ENCODE measurements around the gene EPB41L3. TPM values are rescaled to one million over a fixed set of nuclear protein-coding genes. Genes with fewer than 3 reads are reported as not detected.

Gene EPB41L3
- total RNA-seq, 2 experiments from 2014 or later: 0.73 to 0.86 TPM

- H3K27me3 Mint-ChIP-seq: no peaks in the 10 kb centered on the region
- H3K9me3 Mint-ChIP-seq: no peaks in the 10 kb centered on the region
- H3K4me1 Mint-ChIP-seq: no peaks in the 10 kb centered on the region
- no peaks in the 10 kb centered on the region for H3K36me3 Mint-ChIP-seq (ENCODE audit: low read depth)
- no peak overlapping the region for H3K4me3 Mint-ChIP-seq
- ChIA-PET POLR2A (no interaction called here), CTCF (no interaction called here)
- DNase-seq: no peak
- no peak overlapping the region for H3K27ac Mint-ChIP-seq
These were observed 93.8 kb downstream of the EPB41L3 start for GRCh38 chr18:5449858-5450509.

- Mint-ChIP-seq H3K4me1 (no peaks in the 10 kb centered on the region), H3K27ac (no peak overlapping the region), H3K27me3 (no peaks in the 10 kb centered on the region), H3K36me3 (ENCODE audit: low read depth) (no peaks in the 10 kb centered on the region), H3K9me3 (no peaks in the 10 kb centered on the region), H3K4me3 (no peak overlapping the region)
- POLR2A ChIA-PET: no interaction called here
- CTCF ChIA-PET: no interaction called here
- DNase-seq: no peak
These were observed 96.4 kb downstream of the EPB41L3 start for GRCh38 chr18:5447442-5447841.

GRCh38 chr18:5444847-5445246, 99.0 kb downstream of the EPB41L3 start:
- Mint-ChIP-seq H3K4me3 (no peak overlapping the region), H3K27ac (no peak overlapping the region), H3K4me1 (no peaks in the 10 kb centered on the region), H3K36me3 (ENCODE audit: low read depth) (no peaks in the 10 kb centered on the region), H3K9me3 (no peaks in the 10 kb centered on the region), H3K27me3 (no peaks in the 10 kb centered on the region)
- ChIA-PET POLR2A (no interaction called here), CTCF (no interaction called here)
- DNase-seq: no peak

GRCh38 chr18:5444269-5444668, 99.5 kb downstream of the EPB41L3 start:
- Mint-ChIP-seq H3K36me3 (ENCODE audit: low read depth) (no peaks in the 10 kb centered on the region), H3K4me1 (no peaks in the 10 kb centered on the region), H3K9me3 (no peaks in the 10 kb centered on the region), H3K27me3 (no peaks in the 10 kb centered on the region), H3K27ac (no peak overlapping the region), H3K4me3 (no peak overlapping the region)
- ChIA-PET CTCF (no interaction called here), POLR2A (no interaction called here)
- DNase-seq: no peak

GRCh38 chr18:5439986-5440696, 103.7 kb downstream of the EPB41L3 start:
- H3K9me3 Mint-ChIP-seq: no peaks in the 10 kb centered on the region
- H3K36me3 Mint-ChIP-seq (ENCODE audit: low read depth): no peaks in the 10 kb centered on the region
- no peak overlapping the region for H3K4me3 Mint-ChIP-seq
- ChIA-PET POLR2A (no interaction called here), CTCF (no interaction called here)
- H3K4me1 Mint-ChIP-seq: no peaks in the 10 kb centered on the region
- H3K27ac Mint-ChIP-seq: no peak overlapping the region
- no peaks in the 10 kb centered on the region for H3K27me3 Mint-ChIP-seq
- no peak for DNase-seq

- CTCF ChIA-PET: no interaction called here
These were observed 109.4 kb downstream of the EPB41L3 start for GRCh38 chr18:5434425-5434824.

GRCh38 chr18:5431836-5432575, 111.8 kb downstream of the EPB41L3 start:
- Mint-ChIP-seq H3K4me1 (no peaks in the 10 kb centered on the region), H3K27me3 (no peaks in the 10 kb centered on the region), H3K36me3 (ENCODE audit: low read depth) (no peaks in the 10 kb centered on the region), H3K4me3 (no peak overlapping the region), H3K27ac (no peak overlapping the region), H3K9me3 (no peaks in the 10 kb centered on the region)
- ChIA-PET CTCF (no interaction called here), POLR2A (no interaction called here)
- no peak for DNase-seq

More at GRCh38 chr18:5434425-5434824, 109.4 kb downstream of the EPB41L3 start:
- POLR2A ChIA-PET: no interaction called here
- no peak overlapping the region for H3K4me3 Mint-ChIP-seq
- H3K9me3 Mint-ChIP-seq: no peaks in the 10 kb centered on the region
- no peak for DNase-seq
- H3K36me3 Mint-ChIP-seq (ENCODE audit: low read depth): no peaks in the 10 kb centered on the region
- no peaks in the 10 kb centered on the region for H3K4me1 Mint-ChIP-seq
- no peak overlapping the region for H3K27ac Mint-ChIP-seq
- H3K27me3 Mint-ChIP-seq: no peaks in the 10 kb centered on the region

GRCh38 chr18:5430131-5430530, 113.7 kb downstream of the EPB41L3 start:
- Mint-ChIP-seq H3K9me3 (no peaks in the 10 kb centered on the region), H3K27me3 (peaks cover 2% of the 10 kb centered on the region), H3K27ac (no peak overlapping the region), H3K4me1 (no peaks in the 10 kb centered on the region), H3K36me3 (ENCODE audit: low read depth) (no peaks in the 10 kb centered on the region), H3K4me3 (no peak overlapping the region)
- DNase-seq: no peak
- ChIA-PET POLR2A (no interaction called here), CTCF (no interaction called here)

GRCh38 chr18:5429681-5430080, 114.1 kb downstream of the EPB41L3 start:
- Mint-ChIP-seq H3K36me3 (ENCODE audit: low read depth) (no peaks in the 10 kb centered on the region), H3K27me3 (peaks cover 2% of the 10 kb centered on the region), H3K9me3 (no peaks in the 10 kb centered on the region), H3K4me1 (no peaks in the 10 kb centered on the region), H3K27ac (no peak overlapping the region), H3K4me3 (no peak overlapping the region)
- POLR2A ChIA-PET: no interaction called here
- CTCF ChIA-PET: no interaction called here
- no peak for DNase-seq

GRCh38 chr18:5425721-5426120, 118.1 kb downstream of the EPB41L3 start:
- ChIA-PET CTCF (no interaction called here), POLR2A (no interaction called here)
- no peaks in the 10 kb centered on the region for H3K4me1 Mint-ChIP-seq
- H3K27ac Mint-ChIP-seq: no peak overlapping the region
- H3K4me3 Mint-ChIP-seq: no peak overlapping the region
- peaks cover 6% of the 10 kb centered on the region for H3K27me3 Mint-ChIP-seq
- H3K9me3 Mint-ChIP-seq: no peaks in the 10 kb centered on the region
- no peaks in the 10 kb centered on the region for H3K36me3 Mint-ChIP-seq (ENCODE audit: low read depth)
- no peak for DNase-seq

- H3K27me3 Mint-ChIP-seq: peaks cover 6% of the 10 kb centered on the region
- ChIA-PET CTCF (no interaction called here), POLR2A (no interaction called here)
- no peaks in the 10 kb centered on the region for H3K4me1 Mint-ChIP-seq
- no peak overlapping the region for H3K4me3 Mint-ChIP-seq
- no peak overlapping the region for H3K27ac Mint-ChIP-seq
- no peaks in the 10 kb centered on the region for H3K9me3 Mint-ChIP-seq
- DNase-seq: no peak
- no peaks in the 10 kb centered on the region for H3K36me3 Mint-ChIP-seq (ENCODE audit: low read depth)
These were observed 118.7 kb downstream of the EPB41L3 start for GRCh38 chr18:5424903-5425664.

GRCh38 chr18:5422626-5423025, 121.2 kb downstream of the EPB41L3 start:
- Mint-ChIP-seq H3K4me3 (no peak overlapping the region), H3K36me3 (ENCODE audit: low read depth) (no peaks in the 10 kb centered on the region), H3K4me1 (no peaks in the 10 kb centered on the region), H3K27ac (no peak overlapping the region), H3K27me3 (peaks cover 8% of the 10 kb centered on the region), H3K9me3 (no peaks in the 10 kb centered on the region)
- ChIA-PET CTCF (no interaction called here), POLR2A (no interaction called here)
- DNase-seq: no peak

GRCh38 chr18:5421981-5422380, 121.8 kb downstream of the EPB41L3 start:
- no peaks in the 10 kb centered on the region for H3K4me1 Mint-ChIP-seq
- no peak for DNase-seq
- H3K27me3 Mint-ChIP-seq: peaks cover 8% of the 10 kb centered on the region
- no peaks in the 10 kb centered on the region for H3K36me3 Mint-ChIP-seq (ENCODE audit: low read depth)
- POLR2A ChIA-PET: no interaction called here
- CTCF ChIA-PET: interaction anchor here (1.2 kb wide), 1 partner anchor 89 kb away, joined by 3 read pairs; no protein-coding TSS in a partner anchor
- H3K4me3 Mint-ChIP-seq: no peak overlapping the region
- H3K27ac Mint-ChIP-seq: no peak overlapping the region
- H3K9me3 Mint-ChIP-seq: no peaks in the 10 kb centered on the region
